NCI-H1436 (cell line): ENCODE measurements around the gene CRYL1.

ENCODE experiments used
- DNase-seq: peaks from one replicate; lab custom pipeline; 2025; lab: John Stamatoyannopoulos, UW

Gene CRYL1

GRCh38 chr13:20526664-20527063 lies 1.0 kb upstream of the CRYL1 start:
- DNase-seq, result no peak

GRCh38 chr13:20525144-20525600 lies 485 bp downstream of the CRYL1 start:
- no peak for DNase-seq

GRCh38 chr13:20521364-20522115 lies 4.1 kb downstream of the CRYL1 start:
- no peak for DNase-seq

- DNase-seq, result no peak
Observed at GRCh38 chr13:20519875-20520274, 5.8 kb downstream of the CRYL1 start.

- no peak for DNase-seq
Observed at GRCh38 chr13:20518660-20519100, 7.0 kb downstream of the CRYL1 start.

GRCh38 chr13:20514866-20515265 lies 10.8 kb downstream of the CRYL1 start:
- no peak for DNase-seq

GRCh38 chr13:20513466-20513995 lies 12.1 kb downstream of the CRYL1 start:
- no peak for DNase-seq

GRCh38 chr13:20512042-20512683 lies 13.5 kb downstream of the CRYL1 start:
- DNase-seq, result no peak

- no peak for DNase-seq
Observed at GRCh38 chr13:20506696-20507095, 19.0 kb downstream of the CRYL1 start.

GRCh38 chr13:20505405-20506366 lies 20.0 kb downstream of the CRYL1 start:
- no peak for DNase-seq

GRCh38 chr13:20503088-20504083 lies 22.3 kb downstream of the CRYL1 start:
- DNase-seq, result no peak

GRCh38 chr13:20501592-20501991 lies 24.1 kb downstream of the CRYL1 start:
- DNase-seq, result no peak

- no peak for DNase-seq
Observed at GRCh38 chr13:20501120-20501519, 24.5 kb downstream of the CRYL1 start.

- no peak for DNase-seq
Observed at GRCh38 chr13:20499986-20500385, 25.7 kb downstream of the CRYL1 start.

GRCh38 chr13:20498659-20499058 lies 27.0 kb downstream of the CRYL1 start:
- no peak for DNase-seq

- no peak for DNase-seq
Observed at GRCh38 chr13:20498129-20498528, 27.5 kb downstream of the CRYL1 start.

GRCh38 chr13:20497006-20497775 lies 28.5 kb downstream of the CRYL1 start:
- no peak for DNase-seq

GRCh38 chr13:20495087-20496023 lies 30.3 kb downstream of the CRYL1 start:
- no peak for DNase-seq

GRCh38 chr13:20494656-20495055 lies 31.0 kb downstream of the CRYL1 start:
- DNase-seq, result no peak
